ENCODE data around the gene BSND. TPM values are rescaled to one million over a fixed set of nuclear protein-coding genes. Genes with fewer than 3 reads are reported as not detected.

BSND gene
- total RNA-seq, 4 donors from 2014 or later = not detected

DNA sequence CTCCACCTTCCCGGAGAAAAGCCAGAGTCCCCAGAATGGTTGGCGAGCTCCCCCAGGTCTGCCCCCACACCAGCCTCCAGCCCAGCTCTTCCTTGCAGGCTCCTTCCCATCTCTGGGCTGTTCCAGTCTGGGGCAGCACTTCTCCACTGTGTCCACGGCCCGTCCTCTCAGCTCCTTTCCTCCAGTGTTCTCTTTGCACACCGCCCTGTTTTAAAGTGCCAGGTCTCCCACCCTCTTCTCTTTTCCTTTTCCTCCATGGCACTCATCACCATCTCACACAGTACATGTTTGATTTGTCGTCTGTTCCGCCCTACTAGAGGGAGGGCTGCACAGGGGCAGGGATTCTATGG is 34.5 kb downstream of the BSND start:
- no peak overlapping the region for H3K27ac ChIP-seq
- 81 to 84% methylated on average over 7 of the region's 7 CpGs for WGBS, 2 donors
- TF ChIP-seq, protein P1, sequence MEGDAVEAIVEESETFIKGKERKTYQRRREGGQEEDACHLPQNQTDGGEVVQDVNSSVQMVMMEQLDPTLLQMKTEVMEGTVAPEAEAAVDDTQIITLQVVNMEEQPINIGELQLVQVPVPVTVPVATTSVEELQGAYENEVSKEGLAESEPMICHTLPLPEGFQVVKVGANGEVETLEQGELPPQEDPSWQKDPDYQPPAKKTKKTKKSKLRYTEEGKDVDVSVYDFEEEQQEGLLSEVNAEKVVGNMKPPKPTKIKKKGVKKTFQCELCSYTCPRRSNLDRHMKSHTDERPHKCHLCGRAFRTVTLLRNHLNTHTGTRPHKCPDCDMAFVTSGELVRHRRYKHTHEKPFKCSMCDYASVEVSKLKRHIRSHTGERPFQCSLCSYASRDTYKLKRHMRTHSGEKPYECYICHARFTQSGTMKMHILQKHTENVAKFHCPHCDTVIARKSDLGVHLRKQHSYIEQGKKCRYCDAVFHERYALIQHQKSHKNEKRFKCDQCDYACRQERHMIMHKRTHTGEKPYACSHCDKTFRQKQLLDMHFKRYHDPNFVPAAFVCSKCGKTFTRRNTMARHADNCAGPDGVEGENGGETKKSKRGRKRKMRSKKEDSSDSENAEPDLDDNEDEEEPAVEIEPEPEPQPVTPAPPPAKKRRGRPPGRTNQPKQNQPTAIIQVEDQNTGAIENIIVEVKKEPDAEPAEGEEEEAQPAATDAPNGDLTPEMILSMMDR (IDR thresholded peaks at IDR 0.05) = no peak
- TF ChIP-seq POLR2A (IDR thresholded peaks at IDR 0.05) = no peak
- H3K4me3 ChIP-seq = no peak overlapping the region
- no peaks in the 10 kb centered on the region for H3K36me3 ChIP-seq
- H3K27me3 ChIP-seq = peaks cover 0 to 63% (median 0%) of the 10 kb centered on the region in 4 donors
- no peaks in the 10 kb centered on the region for H3K9me3 ChIP-seq
- DNase-seq = no peak
- H3K4me1 ChIP-seq = no peaks in the 10 kb centered on the region
- intact Hi-C loops (cut with DNase I) = no loop called here

DNA sequence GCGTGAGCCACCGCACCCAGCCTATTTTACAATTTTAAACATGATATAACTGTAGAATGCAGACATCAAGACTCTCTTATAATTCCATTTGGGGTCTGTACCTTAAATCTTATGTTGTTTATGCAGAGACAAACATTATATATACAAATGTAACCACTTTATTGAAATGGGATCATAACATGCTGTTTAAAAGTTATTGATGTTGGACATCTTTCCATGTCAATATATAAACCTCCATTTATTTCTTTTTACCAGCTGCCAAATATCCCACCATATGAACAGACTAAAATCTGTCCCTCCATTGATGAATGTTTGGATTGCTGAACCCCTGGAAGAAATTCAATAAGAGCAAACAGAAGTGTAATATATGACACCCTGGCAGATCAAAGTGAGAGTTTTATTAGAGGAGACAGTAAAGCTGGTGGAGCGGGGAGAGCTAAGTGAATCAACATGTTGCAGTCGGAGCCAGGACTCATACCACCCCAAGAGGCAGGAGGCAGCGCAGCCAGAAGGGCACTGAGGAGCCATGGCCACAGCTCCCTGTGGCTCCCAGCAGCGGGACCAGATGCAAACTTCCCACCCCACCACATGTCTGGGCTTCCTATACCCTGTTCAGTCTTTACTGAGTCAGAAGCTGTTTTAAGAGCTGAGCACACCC is 35.9 kb downstream of the BSND start:
- no peaks in the 10 kb centered on the region for H3K36me3 ChIP-seq
- H3K27me3 ChIP-seq = peaks cover 0 to 77% (median 2%) of the 10 kb centered on the region in 4 donors
- no peak for DNase-seq
- no peak overlapping the region for H3K27ac ChIP-seq
- 77 to 87% methylated on average over 6 of the region's 6 CpGs for WGBS, 2 donors
- no peak overlapping the region for H3K4me3 ChIP-seq
- TF ChIP-seq POLR2A (IDR thresholded peaks at IDR 0.05) = no peak
- TF ChIP-seq, protein P1 (IDR thresholded peaks at IDR 0.05) = no peak
- H3K4me1 ChIP-seq = peaks cover 0 to 9% (median 6%) of the 10 kb centered on the region in 3 donors
- H3K9me3 ChIP-seq = no peaks in the 10 kb centered on the region
- intact Hi-C loops (cut with DNase I) = no loop called here

DNA sequence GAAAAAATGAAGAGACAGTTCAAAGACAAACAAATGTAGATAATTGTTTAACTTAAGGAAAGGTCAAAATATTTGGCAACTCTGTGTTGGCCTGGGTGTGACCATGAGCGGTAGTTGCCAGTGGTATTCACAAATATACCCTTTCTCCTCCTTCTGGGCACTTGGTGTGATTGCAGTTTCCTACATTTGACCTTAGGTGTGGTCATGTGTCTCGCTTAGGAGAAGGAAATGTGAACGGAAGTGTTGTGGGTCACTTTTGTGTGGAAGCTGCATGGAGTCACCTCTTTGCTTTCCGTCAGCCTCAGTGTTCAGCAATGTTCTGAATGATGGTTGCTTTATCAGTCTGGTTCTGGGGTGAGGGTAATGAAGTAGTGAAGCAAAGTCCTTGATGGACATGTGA is 37.2 kb downstream of the BSND start:
- H3K27ac ChIP-seq = no peak overlapping the region
- 36 to 74% methylated on average over 4 of the region's 4 CpGs for WGBS, 2 donors
- H3K4me1 ChIP-seq = peaks cover 9 to 22% (median 16%) of the 10 kb centered on the region in 3 donors
- no peak for TF ChIP-seq POLR2A (IDR thresholded peaks at IDR 0.05)
- TF ChIP-seq, protein P1 (IDR thresholded peaks at IDR 0.05) = peak in 1 of 6 experiments; percentile 22
- intact Hi-C loops (cut with DNase I) = no loop called here
- H3K27me3 ChIP-seq = peaks cover 0 to 80% (median 2%) of the 10 kb centered on the region in 4 donors
- no peak for DNase-seq
- no peak overlapping the region for H3K4me3 ChIP-seq
- no peaks in the 10 kb centered on the region for H3K9me3 ChIP-seq
- H3K36me3 ChIP-seq = no peaks in the 10 kb centered on the region

DNA sequence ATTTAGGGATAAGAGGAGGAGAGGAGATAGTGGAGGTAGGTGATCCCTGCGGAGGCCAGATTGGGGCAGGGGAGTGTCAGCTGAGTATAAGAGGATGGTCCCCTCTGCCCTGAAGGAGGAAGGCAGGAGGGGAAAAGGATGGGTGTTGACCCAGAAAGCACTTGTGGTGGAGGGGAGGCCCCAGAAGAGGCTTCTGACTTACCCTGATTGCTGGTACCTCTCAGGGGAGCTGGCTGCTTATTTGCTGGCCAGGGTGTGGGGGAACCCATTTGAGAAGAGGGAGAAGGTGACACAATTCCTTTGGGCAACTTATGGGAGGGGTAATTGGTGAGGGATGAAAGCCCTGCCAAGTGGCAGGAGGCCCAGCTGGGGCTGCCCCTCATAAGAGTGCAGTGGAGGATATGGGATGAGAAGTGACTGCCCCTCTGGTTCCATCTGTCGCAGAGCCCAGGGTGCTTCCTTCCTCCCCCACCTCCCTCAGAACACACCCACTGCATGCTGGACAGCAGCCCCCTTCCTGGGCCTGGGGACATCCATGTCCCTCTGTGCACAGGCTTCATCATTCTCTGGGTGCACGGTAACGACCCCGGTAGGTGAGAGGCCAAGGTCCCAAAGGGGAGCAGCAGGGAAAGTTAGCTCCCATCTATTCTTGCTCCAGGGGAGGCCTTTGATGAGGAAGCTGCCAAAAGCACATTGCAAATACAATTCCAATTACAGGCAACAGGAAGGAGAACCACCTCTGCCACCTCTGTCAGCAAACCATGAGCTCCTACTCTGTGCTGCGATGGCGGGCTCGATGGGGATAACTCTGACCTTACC is 39.2 kb downstream of the BSND start:
- H3K4me1 ChIP-seq = peaks cover 9 to 25% (median 16%) of the 10 kb centered on the region in 3 donors
- no peak overlapping the region for H3K27ac ChIP-seq
- no peak for TF ChIP-seq POLR2A (IDR thresholded peaks at IDR 0.05)
- TF ChIP-seq, protein P1 (IDR thresholded peaks at IDR 0.05) = no peak
- WGBS, 2 donors = 78 to 83% methylated on average over 5 to 6 of the region's 8 CpGs
- no peak overlapping the region for H3K4me3 ChIP-seq
- no peaks in the 10 kb centered on the region for H3K9me3 ChIP-seq
- no peak for DNase-seq
- no peaks in the 10 kb centered on the region for H3K36me3 ChIP-seq
- intact Hi-C loops (cut with DNase I) = no loop called here
- H3K27me3 ChIP-seq = peaks cover 0 to 76% (median 2%) of the 10 kb centered on the region in 4 donors

DNA sequence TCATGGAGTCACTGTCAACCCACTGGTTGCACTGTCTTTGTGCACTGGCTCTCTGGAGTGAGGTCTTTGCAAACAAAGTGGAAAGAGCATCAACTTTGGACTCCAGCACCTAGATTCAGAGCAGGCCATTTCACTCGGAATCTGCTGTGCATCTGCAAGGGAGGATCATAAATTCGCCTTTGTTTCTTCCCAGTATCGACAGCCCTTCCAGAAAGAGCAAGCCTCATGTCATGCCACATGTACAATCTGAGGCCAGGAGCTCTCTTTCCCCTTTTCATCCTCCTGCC is 39.8 kb downstream of the BSND start:
- H3K27me3 ChIP-seq = peaks cover 0 to 70% (median 2%) of the 10 kb centered on the region in 4 donors
- TF ChIP-seq, protein P1 (IDR thresholded peaks at IDR 0.05) = no peak
- no peak for TF ChIP-seq POLR2A (IDR thresholded peaks at IDR 0.05)
- H3K4me3 ChIP-seq = no peak overlapping the region
- peaks cover 9 to 25% (median 16%) of the 10 kb centered on the region in 3 donors for H3K4me1 ChIP-seq
- H3K27ac ChIP-seq = no peak overlapping the region
- DNase-seq = no peak
- 87% methylated on average over 3 of the region's 3 CpGs; no CpG with 5 or more reads in 1 of the 2 donors for WGBS, 2 donors
- no peaks in the 10 kb centered on the region for H3K9me3 ChIP-seq
- intact Hi-C loops (cut with DNase I) = no loop called here
- H3K36me3 ChIP-seq = no peaks in the 10 kb centered on the region

Measured in esophagus squamous epithelium (tissue), 5 donors.